Right lobe of liver (tissue), 4 donors: ENCODE data around the gene SLC24A1.

Source experiments
- CTCF ChIP-seq, 4 donors: fragments of 200-600 bp in 3 of 4; fragments of 450-650 bp in 1 of 4; IDR thresholded peaks; one replicate each; pipeline versions ENCODE4 v1.5.1 to v1.8.0; 2016 to 2022; ENCODE audit warnings: antibody characterized with exemption in 4 of 4, mild to moderate bottlenecking in 2 of 4
- POLR2A ChIP-seq: fragments of 450-650 bp; IDR thresholded peaks from one replicate; pipeline ENCODE4 v1.6.1; 2017; ENCODE audit warnings: antibody characterized with exemption, mild to moderate bottlenecking
- donor health status: DM: no; HTN: no; CAD: no.
- donor health status: DM: no; HTN: no; CAD: no.
- donor health status: DM: no; HTN: yes; CAD: no.

DNA sequence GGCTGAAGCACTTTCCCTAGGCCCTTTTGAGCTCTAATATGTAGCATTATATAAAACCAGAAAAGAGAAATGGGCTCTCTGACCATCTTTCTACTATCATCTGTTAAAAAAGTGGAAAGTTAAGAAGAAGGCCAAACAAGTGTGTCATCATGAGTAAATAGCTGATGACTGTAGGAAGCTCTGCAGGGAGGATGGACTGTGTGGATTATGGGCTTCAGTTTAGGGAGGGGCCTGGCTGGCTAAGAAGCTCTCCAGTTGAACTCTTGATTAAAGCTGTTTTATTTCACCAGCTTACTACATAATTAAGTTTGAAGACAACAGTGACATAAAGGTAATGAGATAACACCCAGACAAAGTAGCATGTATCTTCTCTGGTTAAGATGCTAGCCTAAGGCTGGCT is 41.5 kb upstream of the SLC24A1 start:
- TF ChIP-seq POLR2A = no peak
- no peak for TF ChIP-seq CTCF (IDR thresholded peaks at IDR 0.05)
